ENCODE results near the gene ZBTB12.
A peak's percentile ranks its signal among the peaks of the same experiment; 100 is the strongest.
"Not testable (repeated sequence)": the region's sequence is repeated elsewhere in the genome, so short reads cannot be mapped to it uniquely, and the experiment has no call there.

Gene ZBTB12, protein sequence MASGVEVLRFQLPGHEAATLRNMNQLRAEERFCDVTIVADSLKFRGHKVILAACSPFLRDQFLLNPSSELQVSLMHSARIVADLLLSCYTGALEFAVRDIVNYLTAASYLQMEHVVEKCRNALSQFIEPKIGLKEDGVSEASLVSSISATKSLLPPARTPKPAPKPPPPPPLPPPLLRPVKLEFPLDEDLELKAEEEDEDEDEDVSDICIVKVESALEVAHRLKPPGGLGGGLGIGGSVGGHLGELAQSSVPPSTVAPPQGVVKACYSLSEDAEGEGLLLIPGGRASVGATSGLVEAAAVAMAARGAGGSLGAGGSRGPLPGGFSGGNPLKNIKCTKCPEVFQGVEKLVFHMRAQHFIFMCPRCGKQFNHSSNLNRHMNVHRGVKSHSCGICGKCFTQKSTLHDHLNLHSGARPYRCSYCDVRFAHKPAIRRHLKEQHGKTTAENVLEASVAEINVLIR

GRCh38 chr6:31901953-31902643 is at the start of gene ZBTB12:
Gene ZBTB12, minus strand, starts transcription at chr6:31902086. Its CDS starts 781 bp downstream, at chr6:31901305.
- peak; percentile 61 to 75 (median 69) for DNase-seq (ENCODE audit: low read depth in 3 of 3, low spot score in 1 of 3)

DNA sequence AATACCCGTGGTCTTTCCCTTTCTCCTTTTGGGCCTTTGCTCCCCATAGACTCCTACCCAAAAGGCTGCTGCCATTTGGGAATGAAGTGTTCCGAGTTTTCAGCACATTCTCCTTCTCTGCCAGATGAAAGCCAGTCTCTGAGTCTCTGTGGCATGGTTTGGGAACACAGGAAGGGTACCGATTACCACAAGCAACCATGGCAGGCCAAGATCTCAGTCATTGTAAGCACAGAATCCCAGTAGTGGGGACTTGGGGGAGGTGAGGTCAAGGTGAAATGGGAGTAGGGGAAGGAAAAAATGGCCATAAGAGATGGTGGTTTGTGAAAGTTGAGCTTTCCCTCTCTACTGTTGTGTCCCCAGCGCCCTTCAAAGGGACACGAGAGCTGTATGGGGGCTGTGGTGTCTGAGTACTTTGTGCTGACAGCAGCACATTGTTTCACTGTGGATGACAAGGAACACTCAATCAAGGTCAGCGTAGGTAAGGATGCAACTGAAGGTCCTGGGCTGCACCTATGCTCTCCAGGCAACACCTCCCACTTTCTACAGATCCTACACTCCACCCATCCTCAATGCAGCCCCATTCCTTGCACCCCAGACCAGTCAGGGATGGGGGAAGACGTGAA is 48.2 kb upstream of the ZBTB12 start:
- DNase-seq (ENCODE audit: low read depth in 3 of 3, low spot score in 1 of 3) = no peak

DNA sequence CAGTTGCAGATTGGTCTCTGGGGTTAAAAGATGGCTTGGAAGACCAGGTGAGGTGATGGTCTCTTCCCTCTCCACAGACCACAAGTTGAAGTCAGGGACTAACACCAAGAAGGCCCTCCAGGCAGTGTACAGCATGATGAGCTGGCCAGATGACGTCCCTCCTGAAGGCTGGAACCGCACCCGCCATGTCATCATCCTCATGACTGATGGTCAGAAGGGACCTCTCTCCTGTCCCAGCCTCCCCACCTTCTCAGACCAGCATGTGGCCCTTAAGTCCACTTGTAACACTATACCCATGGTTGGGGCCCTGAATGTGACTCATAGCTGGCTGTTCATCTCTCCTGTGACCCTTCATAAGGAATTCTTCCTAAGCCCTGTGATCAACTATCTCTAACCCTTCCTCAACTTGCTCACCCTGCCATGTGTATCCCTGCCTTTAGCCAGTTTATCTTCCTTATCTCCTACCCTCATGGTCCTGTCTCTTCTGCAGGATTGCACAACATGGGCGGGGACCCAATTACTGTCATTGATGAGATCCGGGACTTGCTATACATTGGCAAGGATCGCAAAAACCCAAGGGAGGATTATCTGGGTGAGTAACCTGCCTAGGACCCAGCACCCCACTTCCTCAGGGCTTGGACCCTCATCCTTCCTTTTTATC is 47.0 kb upstream of the ZBTB12 start:
- no peak for DNase-seq (ENCODE audit: low read depth in 3 of 3, low spot score in 1 of 3)

DNA sequence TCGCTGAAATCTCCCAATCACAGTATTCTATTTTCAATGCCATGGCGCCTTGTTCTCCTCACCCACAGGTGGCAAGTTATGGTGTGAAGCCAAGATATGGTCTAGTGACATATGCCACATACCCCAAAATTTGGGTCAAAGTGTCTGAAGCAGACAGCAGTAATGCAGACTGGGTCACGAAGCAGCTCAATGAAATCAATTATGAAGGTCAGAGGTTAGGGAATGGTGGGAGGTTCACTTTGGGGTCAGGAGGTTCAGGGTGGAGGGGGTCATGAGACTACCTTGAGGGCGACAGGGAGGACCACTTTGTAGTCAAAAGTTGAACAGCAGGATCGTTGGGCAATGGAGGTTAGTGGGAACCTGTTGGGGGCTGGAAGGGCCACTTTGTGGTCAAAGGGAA is 46.4 kb upstream of the ZBTB12 start:
- DNase-seq (ENCODE audit: low read depth in 3 of 3, low spot score in 1 of 3) = no peak

- no peak for DNase-seq (ENCODE audit: low read depth in 3 of 3, low spot score in 1 of 3)
Observed at GRCh38 chr6:31947864-31948263, 46.0 kb upstream of the ZBTB12 start.

DNA sequence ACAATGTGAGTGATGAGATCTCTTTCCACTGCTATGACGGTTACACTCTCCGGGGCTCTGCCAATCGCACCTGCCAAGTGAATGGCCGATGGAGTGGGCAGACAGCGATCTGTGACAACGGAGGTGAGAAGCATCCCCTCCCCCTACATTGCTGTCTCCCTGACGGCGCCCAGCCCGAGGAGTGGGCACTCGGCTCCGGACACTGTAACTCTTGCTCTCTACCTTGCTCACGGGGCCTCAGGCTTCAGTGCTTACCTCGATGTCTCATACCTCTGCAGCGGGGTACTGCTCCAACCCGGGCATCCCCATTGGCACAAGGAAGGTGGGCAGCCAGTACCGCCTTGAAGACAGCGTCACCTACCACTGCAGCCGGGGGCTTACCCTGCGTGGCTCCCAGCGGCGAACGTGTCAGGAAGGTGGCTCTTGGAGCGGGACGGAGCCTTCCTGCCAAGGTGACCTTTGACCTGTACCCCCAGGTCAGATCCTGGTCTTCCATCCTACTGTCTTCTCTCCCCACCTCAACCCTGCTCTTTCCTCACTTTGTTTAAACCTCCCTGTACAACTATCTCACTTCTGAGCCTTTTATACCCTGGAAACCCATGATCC is 45.3 kb upstream of the ZBTB12 start:
- no peak for DNase-seq (ENCODE audit: low read depth in 3 of 3, low spot score in 1 of 3)

- no peak for DNase-seq (ENCODE audit: low read depth in 3 of 3, low spot score in 1 of 3)
Observed at GRCh38 chr6:31946370-31946885, 44.5 kb upstream of the ZBTB12 start.

DNA sequence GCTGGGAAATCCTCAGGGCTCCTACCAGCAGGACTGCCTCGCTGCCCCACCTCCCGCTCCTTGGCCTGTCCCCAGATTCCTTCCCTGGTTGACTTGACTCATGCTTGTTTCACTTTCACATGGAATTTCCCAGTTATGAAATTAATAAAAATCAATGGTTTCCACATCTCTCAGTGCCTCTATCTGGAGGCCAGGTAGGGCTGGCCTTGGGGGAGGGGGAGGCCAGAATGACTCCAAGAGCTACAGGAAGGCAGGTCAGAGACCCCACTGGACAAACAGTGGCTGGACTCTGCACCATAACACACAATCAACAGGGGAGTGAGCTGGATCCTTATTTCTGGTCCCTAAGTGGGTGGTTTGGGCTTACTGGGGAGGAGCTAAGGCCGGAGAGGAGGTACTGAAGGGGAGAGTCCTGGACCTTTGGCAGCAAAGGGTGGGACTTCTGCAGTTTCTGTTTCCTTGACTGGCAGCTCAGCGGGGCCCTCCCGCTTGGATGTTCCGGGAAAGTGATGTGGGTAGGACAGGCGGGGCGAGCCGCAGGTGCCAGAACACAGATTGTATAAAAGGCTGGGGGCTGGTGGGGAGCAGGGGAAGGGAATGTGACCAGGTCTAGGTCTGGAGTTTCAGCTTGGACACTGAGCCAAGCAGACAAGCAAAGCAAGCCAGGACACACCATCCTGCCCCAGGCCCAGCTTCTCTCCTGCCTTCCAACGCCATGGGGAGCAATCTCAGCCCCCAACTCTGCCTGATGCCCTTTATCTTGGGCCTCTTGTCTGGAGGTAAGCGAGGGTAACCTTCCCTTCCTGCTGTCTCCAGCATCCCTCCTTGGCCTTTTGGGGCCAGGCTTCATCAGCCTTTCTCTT is 43.9 kb upstream of the ZBTB12 start, which contains the start of gene CFB:
CFB (plus strand) TSS at position 589 of the 863 bp plus-strand sequence; CDS start at position 716, 127 bp downstream.
- no peak for DNase-seq (ENCODE audit: low read depth in 3 of 3, low spot score in 1 of 3)

DNA sequence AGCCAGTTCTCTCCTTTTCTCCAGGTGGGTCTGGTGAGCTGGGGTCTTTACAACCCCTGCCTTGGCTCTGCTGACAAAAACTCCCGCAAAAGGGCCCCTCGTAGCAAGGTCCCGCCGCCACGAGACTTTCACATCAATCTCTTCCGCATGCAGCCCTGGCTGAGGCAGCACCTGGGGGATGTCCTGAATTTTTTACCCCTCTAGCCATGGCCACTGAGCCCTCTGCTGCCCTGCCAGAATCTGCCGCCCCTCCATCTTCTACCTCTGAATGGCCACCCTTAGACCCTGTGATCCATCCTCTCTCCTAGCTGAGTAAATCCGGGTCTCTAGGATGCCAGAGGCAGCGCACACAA is 43.2 kb upstream of the ZBTB12 start:
- DNase-seq (ENCODE audit: low read depth in 3 of 3, low spot score in 1 of 3) = no peak

DNA sequence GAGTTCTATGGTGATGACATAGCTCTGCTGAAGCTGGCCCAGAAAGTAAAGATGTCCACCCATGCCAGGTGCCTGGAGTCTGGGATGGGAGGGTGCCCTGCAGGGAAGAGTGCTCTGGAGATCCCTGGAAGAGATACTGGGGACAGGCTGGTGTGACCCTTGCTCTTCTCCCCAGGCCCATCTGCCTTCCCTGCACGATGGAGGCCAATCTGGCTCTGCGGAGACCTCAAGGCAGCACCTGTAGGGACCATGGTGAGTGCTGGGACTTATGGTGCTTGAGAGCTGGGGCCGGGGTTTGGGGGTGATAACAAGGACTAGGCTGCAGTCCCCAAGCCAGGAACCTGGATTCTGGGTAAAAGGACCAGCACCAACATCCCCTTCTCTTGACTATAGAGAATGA is 41.9 kb upstream of the ZBTB12 start:
- no peak for DNase-seq (ENCODE audit: low read depth in 3 of 3, low spot score in 1 of 3)

GRCh38 chr6:31940256-31940664 is 38.4 kb upstream of the ZBTB12 start:
- no peak for DNase-seq (ENCODE audit: low read depth in 3 of 3, low spot score in 1 of 3)

DNA sequence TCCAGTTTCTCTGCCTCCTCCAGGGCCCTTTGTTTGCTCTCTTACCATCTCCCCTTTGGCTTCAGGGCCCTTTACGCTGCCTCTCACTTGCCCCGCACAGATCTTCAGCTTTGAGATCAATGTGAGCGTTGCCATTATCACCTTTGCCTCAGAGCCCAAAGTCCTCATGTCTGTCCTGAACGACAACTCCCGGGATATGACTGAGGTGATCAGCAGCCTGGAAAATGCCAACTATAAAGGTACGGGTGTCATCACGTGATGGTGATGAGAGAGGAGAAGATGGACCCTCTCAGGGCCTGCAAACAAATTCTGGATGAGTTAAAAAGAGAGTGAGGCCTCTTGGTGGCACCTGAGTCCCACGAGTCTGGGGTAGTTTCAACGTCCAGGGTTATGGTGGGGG is 33.9 kb upstream of the ZBTB12 start:
- DNase-seq (ENCODE audit: low read depth in 3 of 3, low spot score in 1 of 3) = no peak

- DNase-seq (ENCODE audit: low read depth in 3 of 3, low spot score in 1 of 3) = no peak
Observed at GRCh38 chr6:31935021-31935420, 33.1 kb upstream of the ZBTB12 start.

GRCh38 chr6:31933537-31933936 is 31.7 kb upstream of the ZBTB12 start:
- no peak for DNase-seq (ENCODE audit: low read depth in 3 of 3, low spot score in 1 of 3)

DNA sequence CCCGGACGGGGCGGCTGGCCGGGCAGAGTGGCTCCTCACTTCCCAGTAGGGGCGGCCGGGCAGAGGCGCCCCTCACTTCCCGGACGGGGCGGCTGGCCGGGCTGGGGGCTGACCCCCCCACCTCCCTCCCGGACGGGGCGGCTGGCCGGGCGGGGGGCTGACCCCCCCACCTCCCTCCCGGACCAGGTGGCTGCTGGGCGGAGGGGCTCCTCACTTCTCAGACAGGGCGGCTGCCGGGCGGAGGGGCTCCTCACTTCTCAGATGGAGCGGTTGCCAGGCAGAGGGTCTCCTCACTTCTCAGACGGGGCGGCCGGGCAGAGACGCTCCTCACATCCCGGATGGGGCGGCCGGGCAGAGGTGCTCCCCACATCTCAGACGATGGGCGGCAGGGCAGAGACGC is 30.3 kb upstream of the ZBTB12 start:
- DNase-seq (ENCODE audit: low read depth in 3 of 3, low spot score in 1 of 3) = not testable (repeated sequence)

DNA sequence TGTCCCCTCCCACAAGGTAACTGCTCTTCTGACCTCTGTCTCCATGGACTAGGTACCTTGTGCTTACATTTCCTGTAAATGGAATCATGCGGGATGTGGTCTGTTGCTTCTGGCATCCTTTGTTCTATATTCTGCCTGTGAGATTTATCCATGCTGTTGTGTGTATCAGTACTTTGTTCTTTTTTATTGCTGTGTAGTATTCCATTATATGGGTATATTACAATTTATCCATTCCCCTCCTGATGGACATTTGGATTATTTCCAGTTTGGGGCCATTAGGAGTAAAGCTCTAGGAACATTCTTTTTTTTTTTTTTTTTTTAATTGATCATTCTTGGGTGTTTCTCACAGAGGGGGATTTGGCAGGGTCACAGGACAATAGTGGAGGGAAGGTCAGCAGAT is 29.1 kb upstream of the ZBTB12 start:
- no peak for DNase-seq (ENCODE audit: low read depth in 3 of 3, low spot score in 1 of 3)

DNA sequence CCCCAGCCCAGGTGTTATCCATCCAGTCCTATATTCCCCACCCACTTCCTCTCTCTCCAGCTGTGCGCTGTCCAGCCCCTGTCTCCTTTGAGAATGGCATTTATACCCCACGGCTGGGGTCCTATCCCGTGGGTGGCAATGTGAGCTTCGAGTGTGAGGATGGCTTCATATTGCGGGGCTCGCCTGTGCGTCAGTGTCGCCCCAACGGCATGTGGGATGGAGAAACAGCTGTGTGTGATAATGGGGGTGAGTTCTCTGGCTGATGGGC is 26.7 kb upstream of the ZBTB12 start:
- DNase-seq (ENCODE audit: low read depth in 3 of 3, low spot score in 1 of 3) = no peak

DNA sequence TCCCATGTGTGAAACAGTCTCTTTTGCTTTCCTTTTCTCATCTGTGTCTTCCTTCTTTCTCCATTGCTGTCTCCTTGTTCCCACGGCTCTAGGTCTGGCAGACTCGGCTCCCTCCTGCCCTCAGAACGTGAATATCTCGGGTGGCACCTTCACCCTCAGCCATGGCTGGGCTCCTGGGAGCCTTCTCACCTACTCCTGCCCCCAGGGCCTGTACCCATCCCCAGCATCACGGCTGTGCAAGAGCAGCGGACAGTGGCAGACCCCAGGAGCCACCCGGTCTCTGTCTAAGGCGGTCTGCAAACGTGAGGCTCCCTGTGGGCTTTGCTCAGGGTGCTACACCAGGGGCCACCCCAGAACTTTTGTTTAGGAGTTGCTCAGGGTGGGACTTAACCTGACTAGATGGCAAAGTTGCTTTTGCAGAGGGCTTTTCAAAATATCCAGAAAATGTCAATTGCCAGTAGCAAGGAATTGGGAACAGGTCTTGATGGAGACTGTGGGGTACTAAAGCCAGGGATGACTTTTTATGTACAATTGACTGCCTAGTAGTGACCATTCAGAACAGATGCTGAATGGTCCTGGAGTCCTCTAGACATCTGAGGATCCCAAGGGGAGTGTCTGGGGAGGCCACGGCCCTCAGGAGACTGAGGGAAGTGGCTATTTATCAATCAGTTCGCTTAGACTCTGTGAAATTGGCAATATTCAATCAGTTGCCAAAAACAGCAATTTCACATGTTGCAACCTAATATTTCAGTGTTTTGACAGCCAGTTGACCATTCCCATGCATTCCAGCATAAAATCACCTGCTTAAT is 26.2 kb upstream of the ZBTB12 start:
- no peak for DNase-seq (ENCODE audit: low read depth in 3 of 3, low spot score in 1 of 3)

DNA sequence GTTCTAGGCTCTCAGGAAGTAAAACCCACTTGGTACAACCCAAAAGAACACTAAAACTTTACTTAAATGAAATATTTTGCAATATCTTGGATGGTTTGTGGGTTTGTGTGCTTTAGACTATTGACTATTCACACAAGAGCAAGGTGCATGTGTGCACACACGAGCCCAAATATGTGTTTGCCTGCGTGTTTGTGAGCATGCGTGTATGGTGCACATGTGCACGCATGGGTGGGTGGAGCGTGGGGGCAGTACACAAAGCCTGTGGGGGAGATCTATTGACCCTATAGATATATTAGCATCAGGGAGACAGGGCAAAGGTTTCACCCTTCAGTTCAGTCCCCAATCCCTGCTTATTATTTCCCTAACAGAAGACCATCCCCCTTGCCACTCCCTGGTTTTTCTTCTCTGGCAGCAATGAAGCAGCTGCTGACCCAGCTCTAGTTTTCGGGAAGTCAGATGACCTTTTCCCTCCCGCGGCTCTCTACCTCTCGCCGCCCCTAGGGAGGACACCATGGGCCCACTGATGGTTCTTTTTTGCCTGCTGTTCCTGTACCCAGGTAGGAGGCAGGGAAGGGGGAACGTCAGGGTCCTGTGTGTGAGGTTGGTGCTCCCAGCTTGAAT is 25.5 kb upstream of the ZBTB12 start, which contains the start of gene C2:
C2 (plus strand) TSS at position 476 of the 621 bp plus-strand sequence; CDS start at position 512, 36 bp downstream.
- no peak for DNase-seq (ENCODE audit: low read depth in 3 of 3, low spot score in 1 of 3)
